ENCODE data around the gene CCL7.

Gene CCL7

GRCh38 chr17:34227707-34228106 lies 42.3 kb upstream of the CCL7 start:
- Histone ChIP-seq H3K36me3 (no peaks in the 10 kb centered on the region), H3K4me2 (peak overlapping the region in 10 of 11 experiments; percentile 3 to 90 (median 33); a peak in 14 of 22 replicates), H3K27me3 (no peaks in the 10 kb centered on the region), H3K4me1 (peaks cover 0 to 91% (median 17%) of the 10 kb centered on the region in 10 experiments; a peak in 16 of 20 replicates), H3K27ac (peak overlapping the region in 4 of 11 experiments; percentile 15 to 94 (median 60); a peak in 7 of 22 replicates), H4K20me1 (no peaks in the 10 kb centered on the region), H3K4me3 (no peak overlapping the region), H3K9ac (peak overlapping the region in 2 of 11 experiments; percentile 40 to 58; a peak in 2 of 22 replicates), H3K9me3 (replicated peaks in 1 of 11) (peaks cover 15 to 28% (median 19%) of the 10 kb centered on the region in 11 experiments)
- no peak for TF ChIP-seq Cebpa-rat (IDR thresholded peaks at IDR 0.05)

GRCh38 chr17:34228781-34229180 lies 41.2 kb upstream of the CCL7 start:
- TF ChIP-seq Cebpa-rat (IDR thresholded peaks at IDR 0.05), result peak in 1 of 11 experiments; percentile 32; a peak in 1 of 22 replicates
- Histone ChIP-seq H3K4me1 (peaks cover 6 to 91% (median 21%) of the 10 kb centered on the region in 10 experiments; a peak in 17 of 20 replicates), H3K9ac (peak overlapping the region in 2 of 11 experiments; percentile 58 to 60; a peak in 2 of 22 replicates)

GRCh38 chr17:34230342-34230741 lies 39.7 kb upstream of the CCL7 start:
- Histone ChIP-seq H4K20me1 (no peaks in the 10 kb centered on the region), H3K27me3 (no peaks in the 10 kb centered on the region), H3K9ac (no peak overlapping the region), H3K4me1 (peaks cover 10 to 91% (median 36%) of the 10 kb centered on the region in 10 experiments; a peak in 19 of 20 replicates), H3K9me3 (replicated peaks in 1 of 11) (peaks cover 15 to 28% (median 19%) of the 10 kb centered on the region in 11 experiments), H3K27ac (no peak overlapping the region; a peak in 1 of 22 replicates), H3K36me3 (no peaks in the 10 kb centered on the region), H3K4me2 (no peak overlapping the region; a peak in 1 of 22 replicates), H3K4me3 (no peak overlapping the region)
- no peak for TF ChIP-seq Cebpa-rat (IDR thresholded peaks at IDR 0.05)

More at GRCh38 chr17:34228781-34229180, 41.2 kb upstream of the CCL7 start:
- peak overlapping the region in 3 of 11 experiments; percentile 60 to 94 (median 61); a peak in 6 of 22 replicates for H3K27ac ChIP-seq
- H4K20me1 ChIP-seq, result no peaks in the 10 kb centered on the region
- H3K9me3 ChIP-seq (replicated peaks in 1 of 11), result peaks cover 15 to 28% (median 19%) of the 10 kb centered on the region in 11 experiments
- H3K4me3 ChIP-seq, result no peak overlapping the region
- H3K4me2 ChIP-seq, result peak overlapping the region in 3 of 11 experiments; percentile 81 to 90 (median 89); a peak in 5 of 22 replicates
- no peaks in the 10 kb centered on the region for H3K36me3 ChIP-seq
- H3K27me3 ChIP-seq, result no peaks in the 10 kb centered on the region

- Histone ChIP-seq H3K9ac (peak overlapping the region in 2 of 11 experiments; percentile 37 to 44; a peak in 4 of 22 replicates), H3K36me3 (no peaks in the 10 kb centered on the region), H3K27me3 (no peaks in the 10 kb centered on the region), H3K4me2 (peak overlapping the region in 7 of 11 experiments; percentile 80 to 92 (median 87); a peak in 12 of 22 replicates), H3K27ac (peak overlapping the region in 8 of 11 experiments; percentile 25 to 97 (median 78); a peak in 15 of 22 replicates), H3K4me3 (no peak overlapping the region), H3K9me3 (replicated peaks in 1 of 11) (peaks cover 11 to 17% (median 13%) of the 10 kb centered on the region in 11 experiments), H4K20me1 (no peaks in the 10 kb centered on the region), H3K4me1 (peaks cover 33 to 91% (median 67%) of the 10 kb centered on the region in 10 experiments)
- no peak for TF ChIP-seq Cebpa-rat (IDR thresholded peaks at IDR 0.05)
Measured at GRCh38 chr17:34234616-34235015, 35.4 kb upstream of the CCL7 start.

- Histone ChIP-seq H3K9me3 (replicated peaks in 1 of 11) (peaks cover 2 to 8% (median 5%) of the 10 kb centered on the region in 11 experiments), H3K4me1 (peaks cover 40 to 95% (median 76%) of the 10 kb centered on the region in 10 experiments), H3K4me3 (no peak overlapping the region), H3K9ac (peak overlapping the region in 9 of 11 experiments; percentile 8 to 69 (median 42); a peak in 12 of 22 replicates), H3K27me3 (no peaks in the 10 kb centered on the region), H4K20me1 (no peaks in the 10 kb centered on the region), H3K27ac (peak overlapping the region; percentile 50 to 97 (median 76); a peak in 21 of 22 replicates), H3K36me3 (no peaks in the 10 kb centered on the region), H3K4me2 (peak overlapping the region; percentile 59 to 92 (median 86))
- no peak for TF ChIP-seq Cebpa-rat (IDR thresholded peaks at IDR 0.05)
Measured at GRCh38 chr17:34235389-34236028, 34.5 kb upstream of the CCL7 start.

- H3K27ac ChIP-seq, result peak overlapping the region; percentile 50 to 97 (median 76); a peak in 21 of 22 replicates
- H3K27me3 ChIP-seq, result no peaks in the 10 kb centered on the region
- H3K4me2 ChIP-seq, result peak overlapping the region; percentile 59 to 92 (median 86)
- no peaks in the 10 kb centered on the region for H3K9me3 ChIP-seq (replicated peaks in 1 of 11)
- no peaks in the 10 kb centered on the region for H3K36me3 ChIP-seq
- no peak for TF ChIP-seq Cebpa-rat (IDR thresholded peaks at IDR 0.05)
- H4K20me1 ChIP-seq, result no peaks in the 10 kb centered on the region
- peaks cover 49 to 100% (median 85%) of the 10 kb centered on the region in 10 experiments for H3K4me1 ChIP-seq
- H3K4me3 ChIP-seq, result no peak overlapping the region
- H3K9ac ChIP-seq, result peak overlapping the region; percentile 7 to 69 (median 37); a peak in 16 of 22 replicates
Measured at GRCh38 chr17:34236281-34236892, 33.6 kb upstream of the CCL7 start.

GRCh38 chr17:34237458-34237857 lies 32.6 kb upstream of the CCL7 start:
- Histone ChIP-seq H3K4me3 (no peak overlapping the region), H3K27me3 (no peaks in the 10 kb centered on the region), H3K36me3 (no peaks in the 10 kb centered on the region), H3K9ac (peak overlapping the region in 2 of 11 experiments; percentile 5 to 19; a peak in 3 of 22 replicates), H3K4me2 (peak overlapping the region in 10 of 11 experiments; percentile 61 to 92 (median 86); a peak in 17 of 22 replicates), H3K9me3 (replicated peaks in 1 of 11) (no peaks in the 10 kb centered on the region), H4K20me1 (no peaks in the 10 kb centered on the region), H3K27ac (peak overlapping the region in 10 of 11 experiments; percentile 41 to 97 (median 76); a peak in 19 of 22 replicates), H3K4me1 (peaks cover 60 to 100% (median 96%) of the 10 kb centered on the region in 10 experiments)
- no peak for TF ChIP-seq Cebpa-rat (IDR thresholded peaks at IDR 0.05)

- no peaks in the 10 kb centered on the region for H4K20me1 ChIP-seq
- H3K27ac ChIP-seq, result peak overlapping the region; percentile 87 to 99 (median 95)
- H3K36me3 ChIP-seq, result no peaks in the 10 kb centered on the region
- H3K9me3 ChIP-seq (replicated peaks in 1 of 11), result no peaks in the 10 kb centered on the region
- H3K4me1 ChIP-seq, result peaks cover 68 to 99% (median 98%) of the 10 kb centered on the region in 10 experiments
- TF ChIP-seq Cebpa-rat (IDR thresholded peaks at IDR 0.05), result no peak
- no peak overlapping the region for H3K4me3 ChIP-seq
- no peaks in the 10 kb centered on the region for H3K27me3 ChIP-seq
- peak overlapping the region; percentile 66 to 93 (median 82) for H3K4me2 ChIP-seq
- peak overlapping the region; percentile 47 to 89 (median 78); a peak in 21 of 22 replicates for H3K9ac ChIP-seq
Measured at GRCh38 chr17:34241062-34241461, 29.0 kb upstream of the CCL7 start.

Data from BLaER1 treated with 17β-estradiol and CSF1 and Interleukin-3, amounts not matched to agents 10 nM and 100 nM (cell line).